Esophagus muscularis mucosa (tissue), 4 donors: ENCODE measurements around the gene RBM28. TPM values are rescaled to one million over a fixed set of nuclear protein-coding genes. Genes with fewer than 3 reads are reported as not detected.

Experiments used
- DNase-seq: peaks from one replicate; pipeline ENCODE4 v3.0.0-alpha.2; 2017; ENCODE audit errors: extremely low spot score
- H3K27ac ChIP-seq, 4 donors: fragments of 200-600 bp; sonication (generic); replicated peaks in 1 of 4; 1 replicate in 3 of 4; 2 replicates in 1 of 4; pipeline ENCODE4 v1.5.1; 2016 to 2019; ENCODE audit warnings: mild to moderate bottlenecking in 1 of 4
- H3K27me3 ChIP-seq, 4 donors: fragments of 200-600 bp; sonication (generic); one replicate each; pipeline versions ENCODE4 v1.5.1 to v1.6.0; 2016 to 2019
- H3K36me3 ChIP-seq, 4 donors: fragments of 200-600 bp; sonication (generic); one replicate each; pipeline ENCODE4 v1.5.1; 2016 to 2019
- H3K4me1 ChIP-seq, 4 donors: fragments of 200-600 bp; sonication (generic); one replicate each; pipeline ENCODE4 v1.5.1; 2016 to 2019
- H3K4me3 ChIP-seq, 4 donors: fragments of 200-600 bp; sonication (generic); 1 replicate in 2 of 4; 2 replicates in 2 of 4; pipeline ENCODE4 v1.5.1; 2016 to 2019; ENCODE audit warnings: mild to moderate bottlenecking in 4 of 4, moderate library complexity in 1 of 4
- H3K9me3 ChIP-seq, 4 donors: fragments of 200-600 bp; sonication (generic); 1 replicate in 3 of 4; 2 replicates in 1 of 4; pipeline ENCODE4 v1.5.1; 2016 to 2019
- EP300 ChIP-seq: sonication (generic); formaldehyde crosslinking; IDR thresholded peaks from one replicate; pipeline ENCODE4 v1.6.1; 2017; ENCODE audit warnings: antibody characterized with exemption
- POLR2A ChIP-seq: fragments of 450-650 bp; IDR thresholded peaks from one replicate; pipeline ENCODE4 v1.6.1; 2017; ENCODE audit warnings: antibody characterized with exemption, moderate library complexity, mild to moderate bottlenecking, low read depth
- POLR2AphosphoS5 ChIP-seq, 2 donors: sonication (generic); formaldehyde crosslinking; IDR thresholded peaks; one replicate each; pipeline ENCODE4 v1.6.1; 2017; ENCODE audit warnings: antibody characterized with exemption in 2 of 2
- WGBS: methylation state at CpG from one replicate; pipeline ENCODE4 v1.1.5; 2018; 5-methylcytosine and 5-hydroxymethylcytosine counted together
- intact Hi-C: fragments of 100-400 bp; cut with DNase I; formaldehyde crosslinking; loops from one replicate; pipeline ENCODE4 v1.15.1; 2023
- total RNA-seq, 4 donors: library from RNA; depleted of rRNA; stranded (reverse); fragments of >200 nt; gene quantifications; one replicate each; pipeline versions ENCODE4 v1.1.0 to v1.2.1, GENCODE V29; 2016
- TF ChIP-seq, protein P1 (sequence below), 3 experiments: fragments of 200-600 bp in 2 of 3; fragments of 450-650 bp in 1 of 3; sonication (generic) in 2 of 3; IDR thresholded peaks; one replicate each; pipeline ENCODE4 v1.5.1; 2017 to 2019; ENCODE audit warnings: antibody characterized with exemption in 3 of 3, mild to moderate bottlenecking in 2 of 3, moderate library complexity in 1 of 3

RBM28 gene
- total RNA-seq, 4 donors from 2014 or later: 13.3 to 16.6 (median 15.0) TPM

DNA sequence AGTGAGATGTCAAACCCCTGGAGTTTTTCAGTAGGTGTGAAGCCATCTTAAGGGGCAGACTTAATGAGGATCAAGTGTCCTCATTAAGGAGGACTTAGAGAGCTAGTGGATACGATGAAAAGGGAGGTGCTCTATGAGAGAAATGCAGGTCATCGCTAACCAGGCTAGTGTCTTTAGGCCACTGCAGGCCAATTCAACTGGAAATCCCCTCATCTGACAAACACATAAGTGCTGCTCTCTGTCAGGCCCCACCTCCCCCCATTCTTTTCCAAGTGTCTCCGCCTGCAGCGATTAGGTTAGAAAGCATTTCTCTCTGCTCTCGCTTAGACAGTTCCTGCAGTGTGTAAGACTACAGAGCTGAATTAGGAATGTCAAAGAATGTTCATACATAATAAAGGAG, 33.7 kb downstream of the RBM28 start:
- TF ChIP-seq POLR2AphosphoS5 (IDR thresholded peaks at IDR 0.05): no peak
- TF ChIP-seq, protein P1, sequence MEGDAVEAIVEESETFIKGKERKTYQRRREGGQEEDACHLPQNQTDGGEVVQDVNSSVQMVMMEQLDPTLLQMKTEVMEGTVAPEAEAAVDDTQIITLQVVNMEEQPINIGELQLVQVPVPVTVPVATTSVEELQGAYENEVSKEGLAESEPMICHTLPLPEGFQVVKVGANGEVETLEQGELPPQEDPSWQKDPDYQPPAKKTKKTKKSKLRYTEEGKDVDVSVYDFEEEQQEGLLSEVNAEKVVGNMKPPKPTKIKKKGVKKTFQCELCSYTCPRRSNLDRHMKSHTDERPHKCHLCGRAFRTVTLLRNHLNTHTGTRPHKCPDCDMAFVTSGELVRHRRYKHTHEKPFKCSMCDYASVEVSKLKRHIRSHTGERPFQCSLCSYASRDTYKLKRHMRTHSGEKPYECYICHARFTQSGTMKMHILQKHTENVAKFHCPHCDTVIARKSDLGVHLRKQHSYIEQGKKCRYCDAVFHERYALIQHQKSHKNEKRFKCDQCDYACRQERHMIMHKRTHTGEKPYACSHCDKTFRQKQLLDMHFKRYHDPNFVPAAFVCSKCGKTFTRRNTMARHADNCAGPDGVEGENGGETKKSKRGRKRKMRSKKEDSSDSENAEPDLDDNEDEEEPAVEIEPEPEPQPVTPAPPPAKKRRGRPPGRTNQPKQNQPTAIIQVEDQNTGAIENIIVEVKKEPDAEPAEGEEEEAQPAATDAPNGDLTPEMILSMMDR (IDR thresholded peaks at IDR 0.05): no peak
- no peak for TF ChIP-seq POLR2A
- TF ChIP-seq EP300: no peak
- H3K9me3 ChIP-seq: no peaks in the 10 kb centered on the region

DNA sequence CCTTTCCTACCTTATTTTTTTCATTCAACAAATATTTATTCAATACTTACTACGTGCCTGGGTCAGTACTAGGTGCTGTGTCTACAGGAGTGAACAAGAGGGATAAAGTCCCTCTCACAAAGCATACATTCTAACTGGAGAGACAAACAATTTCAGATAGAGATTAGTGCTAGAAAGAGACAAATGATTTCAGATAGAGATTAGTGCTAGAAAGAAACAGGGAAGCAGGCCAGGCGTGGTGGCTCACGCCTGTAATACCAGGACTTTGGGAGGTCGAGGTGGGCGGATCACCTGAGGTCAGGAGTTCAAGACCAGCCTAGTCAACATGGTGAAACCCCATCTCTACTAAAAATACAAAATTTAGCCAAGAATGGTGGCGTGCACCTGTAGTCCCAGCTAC, 34.6 kb downstream of the RBM28 start:
- intact Hi-C loops: no loop called here
- TF ChIP-seq, protein P1 (IDR thresholded peaks at IDR 0.05): no peak
- TF ChIP-seq EP300 (no peak), POLR2AphosphoS5 (IDR thresholded peaks at IDR 0.05) (no peak), POLR2A (no peak)
- Histone ChIP-seq H3K4me1 (no peaks in the 10 kb centered on the region), H3K9me3 (no peaks in the 10 kb centered on the region), H3K36me3 (peaks cover 62 to 98% (median 89%) of the 10 kb centered on the region in 4 donors), H3K4me3 (no peak overlapping the region), H3K27ac (no peak overlapping the region), H3K27me3 (no peaks in the 10 kb centered on the region)
- WGBS: 96% methylated on average over 6 of the region's 6 CpGs
- no peak for DNase-seq

More for the DNA sequence above, 33.7 kb downstream of the RBM28 start:
- no peaks in the 10 kb centered on the region for H3K4me1 ChIP-seq
- no peak for DNase-seq
- H3K4me3 ChIP-seq: no peak overlapping the region
- WGBS: 88% methylated on average over 5 of the region's 5 CpGs
- no peaks in the 10 kb centered on the region for H3K27me3 ChIP-seq
- peaks cover 70 to 100% (median 93%) of the 10 kb centered on the region in 4 donors for H3K36me3 ChIP-seq
- intact Hi-C loops: no loop called here
- H3K27ac ChIP-seq: no peak overlapping the region

DNA sequence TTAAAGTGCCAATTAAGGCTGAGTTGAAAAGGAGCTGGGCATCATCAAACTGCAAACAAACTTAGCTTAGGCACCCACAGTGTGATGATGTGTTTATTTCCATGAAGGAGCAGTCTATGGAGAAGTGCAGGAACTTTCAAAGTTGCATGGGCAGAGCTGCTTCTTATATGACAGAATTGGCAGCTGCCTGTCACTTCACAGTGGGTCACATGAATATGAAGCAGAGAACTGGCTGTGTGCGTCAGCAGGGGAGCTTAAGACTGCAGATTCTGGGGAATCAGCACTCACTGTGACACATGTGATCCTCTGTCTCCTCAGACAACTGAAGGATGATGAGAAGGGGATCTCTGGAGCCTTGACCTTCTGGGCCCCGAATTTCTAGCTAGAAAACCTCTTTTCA, 36.6 kb downstream of the RBM28 start:
- Histone ChIP-seq H3K27ac (no peak overlapping the region), H3K4me3 (no peak overlapping the region), H3K27me3 (no peaks in the 10 kb centered on the region), H3K9me3 (no peaks in the 10 kb centered on the region), H3K36me3 (peaks cover 43 to 95% (median 78%) of the 10 kb centered on the region in 4 donors), H3K4me1 (no peaks in the 10 kb centered on the region)
- WGBS: 75% methylated on average over 2 of the region's 2 CpGs
- no peak for DNase-seq
- intact Hi-C loops: no loop called here
- TF ChIP-seq POLR2A (no peak), EP300 (no peak), POLR2AphosphoS5 (IDR thresholded peaks at IDR 0.05) (no peak)
- TF ChIP-seq, protein P1 (IDR thresholded peaks at IDR 0.05): no peak

DNA sequence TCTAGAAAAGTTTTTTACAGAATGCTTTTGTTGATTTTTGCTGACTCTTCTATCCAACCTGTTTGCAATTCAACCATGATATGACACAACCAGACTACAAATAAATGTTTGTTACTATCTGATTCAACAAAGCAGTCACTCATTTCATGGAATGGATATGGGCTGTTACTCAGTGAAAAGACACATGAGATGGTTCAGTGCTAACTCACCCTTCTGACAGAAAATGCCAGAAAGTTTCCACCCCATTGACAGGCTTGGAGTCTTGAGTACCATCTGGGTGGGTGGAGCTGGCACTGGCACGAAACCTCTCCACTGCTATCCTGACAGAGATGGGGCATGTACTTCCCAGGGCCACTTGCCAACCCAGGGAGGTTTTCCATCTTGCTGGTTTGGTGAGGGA, 39.5 kb downstream of the RBM28 start:
- 100% methylated on average over 1 of the region's 1 CpG for WGBS
- intact Hi-C loops: no loop called here
- Histone ChIP-seq H3K36me3 (peaks cover 19 to 85% (median 50%) of the 10 kb centered on the region in 4 donors), H3K4me3 (no peak overlapping the region), H3K9me3 (no peaks in the 10 kb centered on the region), H3K4me1 (no peaks in the 10 kb centered on the region), H3K27ac (no peak overlapping the region), H3K27me3 (no peaks in the 10 kb centered on the region)
- TF ChIP-seq POLR2A: no peak
- TF ChIP-seq EP300: no peak
- no peak for DNase-seq

DNA sequence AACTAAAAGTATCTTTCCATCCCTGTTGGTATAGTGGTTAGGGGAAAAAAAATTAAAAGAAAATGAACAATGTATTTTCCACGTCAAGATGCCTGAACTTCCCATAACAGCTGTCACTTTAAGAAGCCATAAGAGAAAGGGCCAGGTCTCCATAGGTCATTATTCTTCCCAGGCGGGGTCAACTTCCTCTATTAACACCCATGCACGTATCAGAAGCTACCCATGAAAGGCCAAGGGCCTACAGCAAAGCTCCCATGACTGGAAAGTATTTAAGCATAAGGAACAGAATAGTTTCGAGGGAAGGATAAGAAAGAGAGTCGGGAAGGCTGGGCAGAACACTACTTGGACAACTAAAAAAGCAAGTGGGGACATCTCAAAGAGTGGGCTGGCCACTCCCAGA, 40.1 kb downstream of the RBM28 start:
- WGBS: 83% methylated on average over 5 of the region's 5 CpGs
- H3K27ac ChIP-seq: no peak overlapping the region
- no peak overlapping the region for H3K4me3 ChIP-seq
- peaks cover 13 to 79% (median 45%) of the 10 kb centered on the region in 4 donors for H3K36me3 ChIP-seq
- TF ChIP-seq POLR2A (no peak), POLR2AphosphoS5 (IDR thresholded peaks at IDR 0.05) (no peak), EP300 (no peak)
- TF ChIP-seq, protein P1 (IDR thresholded peaks at IDR 0.05): no peak
- intact Hi-C loops: no loop called here
- H3K4me1 ChIP-seq: no peaks in the 10 kb centered on the region
- DNase-seq: no peak
- no peaks in the 10 kb centered on the region for H3K27me3 ChIP-seq
- H3K9me3 ChIP-seq: no peaks in the 10 kb centered on the region
